HL-60 (cell line): Measurements from ENCODE around the gene IL36B.

Experiments used
- DNase-seq, 2 experiments: peaks; one replicate each; pipeline ENCODE4 v3.0.0-alpha.2; 2010 to 2020; ENCODE audit warnings: low read depth in 1 of 2, low spot score in 1 of 2
- H3K27ac ChIP-seq: fragments of 250-450 bp; sonication (Bioruptor Pico); replicated peaks from 2 replicates; pipeline ENCODE4 v1.5.1; 2020; ENCODE audit warnings: mild to moderate bottlenecking, moderate library complexity
- H3K27me3 ChIP-seq: fragments of 250-450 bp; sonication (Bioruptor Pico); 2 replicates; pipeline ENCODE4 v1.5.1; 2021; ENCODE audit warnings: mild to moderate bottlenecking, moderate library complexity; ENCODE audit not compliant: insufficient read depth, poor library complexity, severe bottlenecking
- H3K4me3 ChIP-seq: replicated peaks from 2 replicates; pipeline ENCODE4 v1.5.1; 2011; ENCODE audit warnings: mild to moderate bottlenecking, control low read depth, low read length; ENCODE audit not compliant: insufficient read depth
- CTCF ChIP-seq: IDR thresholded peaks from one replicate; pipeline ENCODE4 v1.5.1; 2011; ENCODE audit warnings: low read length, control low read depth, inconsistent platforms; ENCODE audit not compliant: insufficient read depth
- GABPA ChIP-seq: IDR thresholded peaks from 2 replicates; pipeline ENCODE4 v1.6.1; 2012; ENCODE audit warnings: low read depth
- POLR2AphosphoS5 ChIP-seq: IDR thresholded peaks from 2 replicates; pipeline ENCODE4 v1.6.1; 2012; ENCODE audit warnings: low read depth
- REST ChIP-seq: IDR thresholded peaks from 2 replicates; pipeline ENCODE4 v1.6.1; 2012; ENCODE audit warnings: low read depth; ENCODE audit not compliant: insufficient replicate concordance
- SPI1 ChIP-seq: IDR thresholded peaks from 2 replicates; pipeline ENCODE4 v1.6.1; 2012; ENCODE audit warnings: low read depth, mild to moderate bottlenecking, borderline replicate concordance

IL36B gene

GRCh38 chr2:113034016-113034415 lies 18.7 kb downstream of the IL36B start:
- no peak for DNase-seq
- Histone ChIP-seq H3K4me3 (no peak overlapping the region), H3K27ac (no peak overlapping the region), H3K27me3 (no peaks in the 10 kb centered on the region)
- TF ChIP-seq REST (no peak), CTCF (no peak), POLR2AphosphoS5 (no peak), SPI1 (no peak), GABPA (no peak)

GRCh38 chr2:113032737-113033136 lies 19.9 kb downstream of the IL36B start:
- Histone ChIP-seq H3K27ac (no peak overlapping the region), H3K4me3 (no peak overlapping the region), H3K27me3 (peaks cover 4% of the 10 kb centered on the region)
- TF ChIP-seq SPI1 (no peak), GABPA (no peak), REST (no peak), POLR2AphosphoS5 (no peak), CTCF (no peak)
- no peak for DNase-seq

- H3K4me3 ChIP-seq = no peak overlapping the region
- DNase-seq = no peak
- no peak overlapping the region for H3K27ac ChIP-seq
- H3K27me3 ChIP-seq = peaks cover 4% of the 10 kb centered on the region
- TF ChIP-seq REST = no peak
- TF ChIP-seq SPI1 = peak; percentile 59; the same call in 1 of the 2 replicates
These were observed 24.6 kb downstream of the IL36B start for GRCh38 chr2:113028112-113028511.

- Histone ChIP-seq H3K27ac (no peak overlapping the region), H3K4me3 (no peak overlapping the region), H3K27me3 (peaks cover 4% of the 10 kb centered on the region)
- no peak for DNase-seq
- TF ChIP-seq CTCF (no peak), SPI1 (no peak), POLR2AphosphoS5 (no peak), REST (no peak), GABPA (no peak)
These were observed 25.0 kb downstream of the IL36B start for GRCh38 chr2:113027691-113028090.
